SU-DHL-6 (cell line): Measurements from ENCODE around the gene NAA10.

Experiments
- EZH2phosphoT487 ChIP-seq: fragments of 200-600 bp; sonication (generic), shearing (Covaris generic); conservative IDR thresholded peaks from 2 replicates; pipeline ENCODE4 v1.6.1; 2018; ENCODE audit warnings: mild to moderate bottlenecking, antibody characterized with exemption, low read length, moderate library complexity, mixed read lengths
- TF ChIP-seq, protein P1 (sequence below): fragments of 200-600 bp; sonication (generic); IDR thresholded peaks from one replicate; pipeline ENCODE4 v1.5.1; 2017; ENCODE audit warnings: antibody characterized with exemption, mild to moderate bottlenecking, low read length, moderate library complexity; ENCODE audit not compliant: insufficient read depth, poor library complexity, severe bottlenecking

- TF ChIP-seq, protein P1, sequence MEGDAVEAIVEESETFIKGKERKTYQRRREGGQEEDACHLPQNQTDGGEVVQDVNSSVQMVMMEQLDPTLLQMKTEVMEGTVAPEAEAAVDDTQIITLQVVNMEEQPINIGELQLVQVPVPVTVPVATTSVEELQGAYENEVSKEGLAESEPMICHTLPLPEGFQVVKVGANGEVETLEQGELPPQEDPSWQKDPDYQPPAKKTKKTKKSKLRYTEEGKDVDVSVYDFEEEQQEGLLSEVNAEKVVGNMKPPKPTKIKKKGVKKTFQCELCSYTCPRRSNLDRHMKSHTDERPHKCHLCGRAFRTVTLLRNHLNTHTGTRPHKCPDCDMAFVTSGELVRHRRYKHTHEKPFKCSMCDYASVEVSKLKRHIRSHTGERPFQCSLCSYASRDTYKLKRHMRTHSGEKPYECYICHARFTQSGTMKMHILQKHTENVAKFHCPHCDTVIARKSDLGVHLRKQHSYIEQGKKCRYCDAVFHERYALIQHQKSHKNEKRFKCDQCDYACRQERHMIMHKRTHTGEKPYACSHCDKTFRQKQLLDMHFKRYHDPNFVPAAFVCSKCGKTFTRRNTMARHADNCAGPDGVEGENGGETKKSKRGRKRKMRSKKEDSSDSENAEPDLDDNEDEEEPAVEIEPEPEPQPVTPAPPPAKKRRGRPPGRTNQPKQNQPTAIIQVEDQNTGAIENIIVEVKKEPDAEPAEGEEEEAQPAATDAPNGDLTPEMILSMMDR = no peak
- no peak for TF ChIP-seq EZH2phosphoT487
Measured at GRCh38 chrX:153963546-153963945, 28.7 kb upstream of the NAA10 start.
